GM12874 (cell line): ENCODE results near the gene SEPTIN5.

Experiments used
- TF ChIP-seq, protein P1 (sequence below): IDR thresholded peaks from 2 replicates; pipeline ENCODE4 v1.5.1; 2011; ENCODE audit warnings: low read depth, mild to moderate bottlenecking, control low read depth, low read length, moderate library complexity; ENCODE audit not compliant: insufficient read depth

SEPTIN5 gene

DNA sequence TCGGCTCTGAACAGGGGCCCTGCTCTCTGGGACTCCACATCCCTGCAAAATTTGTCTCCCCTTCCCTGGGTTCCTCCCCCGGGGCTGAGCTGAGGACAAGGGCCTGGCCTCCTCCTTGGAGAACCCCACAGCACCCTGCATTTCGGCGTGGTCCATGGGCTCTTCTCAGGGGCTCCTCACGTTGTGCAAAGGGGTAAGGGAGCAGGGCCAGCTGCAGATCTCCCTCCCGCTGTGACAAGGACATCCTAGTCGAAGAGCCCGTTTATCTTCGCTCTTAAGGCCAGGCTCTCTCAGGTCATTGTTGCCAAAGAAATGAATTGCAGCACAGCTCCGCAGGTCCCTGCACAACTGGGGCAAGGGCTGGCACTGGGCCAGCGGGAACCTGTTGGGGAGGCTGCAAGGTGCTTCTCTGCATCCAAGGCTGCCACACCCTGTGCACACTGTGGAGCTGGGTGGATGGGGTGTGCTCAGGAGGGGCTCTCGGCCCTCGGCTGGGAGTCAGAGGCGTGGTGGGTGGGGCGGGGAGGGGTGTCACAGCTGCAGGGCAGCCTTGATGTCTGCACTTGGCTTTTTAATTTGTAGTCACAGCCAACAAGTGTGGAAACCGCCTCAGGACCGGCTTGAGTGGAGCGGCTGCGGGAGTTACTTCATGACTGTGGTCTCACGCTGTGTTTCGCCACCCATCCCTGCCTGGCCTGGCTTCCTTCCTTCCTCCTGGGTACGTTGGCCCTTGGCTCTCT is 26.6 kb upstream of the SEPTIN5 start:
- TF ChIP-seq, protein P1, sequence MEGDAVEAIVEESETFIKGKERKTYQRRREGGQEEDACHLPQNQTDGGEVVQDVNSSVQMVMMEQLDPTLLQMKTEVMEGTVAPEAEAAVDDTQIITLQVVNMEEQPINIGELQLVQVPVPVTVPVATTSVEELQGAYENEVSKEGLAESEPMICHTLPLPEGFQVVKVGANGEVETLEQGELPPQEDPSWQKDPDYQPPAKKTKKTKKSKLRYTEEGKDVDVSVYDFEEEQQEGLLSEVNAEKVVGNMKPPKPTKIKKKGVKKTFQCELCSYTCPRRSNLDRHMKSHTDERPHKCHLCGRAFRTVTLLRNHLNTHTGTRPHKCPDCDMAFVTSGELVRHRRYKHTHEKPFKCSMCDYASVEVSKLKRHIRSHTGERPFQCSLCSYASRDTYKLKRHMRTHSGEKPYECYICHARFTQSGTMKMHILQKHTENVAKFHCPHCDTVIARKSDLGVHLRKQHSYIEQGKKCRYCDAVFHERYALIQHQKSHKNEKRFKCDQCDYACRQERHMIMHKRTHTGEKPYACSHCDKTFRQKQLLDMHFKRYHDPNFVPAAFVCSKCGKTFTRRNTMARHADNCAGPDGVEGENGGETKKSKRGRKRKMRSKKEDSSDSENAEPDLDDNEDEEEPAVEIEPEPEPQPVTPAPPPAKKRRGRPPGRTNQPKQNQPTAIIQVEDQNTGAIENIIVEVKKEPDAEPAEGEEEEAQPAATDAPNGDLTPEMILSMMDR = no peak

DNA sequence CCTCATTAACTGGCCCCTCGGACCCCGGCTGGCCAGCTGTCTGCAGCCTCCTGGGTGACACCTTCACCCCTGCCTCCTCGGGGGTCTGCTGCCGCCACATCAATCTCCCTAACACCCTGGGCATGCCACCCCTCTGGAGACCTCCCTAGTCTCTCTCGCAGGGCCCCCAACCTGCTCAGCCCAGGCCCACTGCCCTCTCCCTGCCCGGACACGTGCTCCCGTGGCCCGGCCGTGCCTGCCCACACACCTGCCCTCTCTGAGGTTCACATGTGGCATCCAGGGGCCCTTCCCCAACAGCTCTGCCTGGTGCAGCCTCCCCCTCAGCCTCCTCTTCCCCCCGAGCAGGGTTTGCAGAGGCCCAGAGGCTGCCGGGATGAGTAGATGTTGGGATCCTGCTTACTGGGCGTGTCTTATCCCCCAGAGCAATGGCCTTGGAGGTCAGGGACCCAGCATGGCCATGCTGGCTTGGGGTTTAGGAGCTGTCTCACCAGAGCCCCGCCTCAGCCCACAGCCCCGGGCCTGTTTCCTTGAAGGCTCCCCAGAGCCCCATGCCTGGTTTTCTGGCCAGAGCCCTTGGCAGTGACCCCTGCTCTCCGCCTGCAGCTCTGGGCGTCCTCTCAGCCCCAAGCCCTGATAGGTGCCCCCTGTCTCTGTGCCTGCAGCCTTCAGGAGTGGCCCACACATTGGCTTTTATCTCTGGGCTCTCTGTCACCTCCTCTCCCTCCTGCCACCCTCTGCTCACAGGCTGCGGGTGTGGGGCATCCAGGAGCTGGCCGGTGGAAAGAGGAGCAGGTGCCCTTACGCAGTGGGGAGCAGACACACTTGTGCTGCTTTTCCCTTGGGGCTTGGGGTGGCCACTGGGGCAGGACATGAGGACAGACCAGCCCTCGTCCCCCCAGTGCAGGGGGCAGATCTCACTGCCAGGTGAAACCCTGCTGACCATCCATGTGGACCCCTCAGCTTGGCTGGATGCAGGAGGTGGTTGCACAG is 25.7 kb upstream of the SEPTIN5 start:
- TF ChIP-seq, protein P1 = no peak

DNA sequence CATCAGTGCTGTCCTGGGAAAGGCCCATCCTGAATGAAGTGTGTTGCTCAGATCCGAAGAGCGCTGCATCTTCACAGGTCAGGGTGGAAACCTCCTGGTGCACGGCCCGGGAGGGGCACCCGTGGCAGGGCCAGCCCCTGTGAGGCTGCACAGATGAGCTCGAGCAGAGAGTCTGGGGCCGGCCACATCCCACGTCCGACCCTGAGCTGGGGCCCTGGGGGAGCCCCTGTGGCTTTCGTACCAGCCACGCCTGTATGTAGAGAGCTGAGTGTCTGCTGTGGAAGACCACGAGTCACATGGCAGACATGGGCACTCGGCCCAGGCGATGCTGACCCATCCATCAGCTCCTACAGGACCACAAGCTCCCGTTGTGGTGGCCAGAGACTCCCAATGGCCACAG is 24.9 kb upstream of the SEPTIN5 start:
- TF ChIP-seq, protein P1 = no peak

DNA sequence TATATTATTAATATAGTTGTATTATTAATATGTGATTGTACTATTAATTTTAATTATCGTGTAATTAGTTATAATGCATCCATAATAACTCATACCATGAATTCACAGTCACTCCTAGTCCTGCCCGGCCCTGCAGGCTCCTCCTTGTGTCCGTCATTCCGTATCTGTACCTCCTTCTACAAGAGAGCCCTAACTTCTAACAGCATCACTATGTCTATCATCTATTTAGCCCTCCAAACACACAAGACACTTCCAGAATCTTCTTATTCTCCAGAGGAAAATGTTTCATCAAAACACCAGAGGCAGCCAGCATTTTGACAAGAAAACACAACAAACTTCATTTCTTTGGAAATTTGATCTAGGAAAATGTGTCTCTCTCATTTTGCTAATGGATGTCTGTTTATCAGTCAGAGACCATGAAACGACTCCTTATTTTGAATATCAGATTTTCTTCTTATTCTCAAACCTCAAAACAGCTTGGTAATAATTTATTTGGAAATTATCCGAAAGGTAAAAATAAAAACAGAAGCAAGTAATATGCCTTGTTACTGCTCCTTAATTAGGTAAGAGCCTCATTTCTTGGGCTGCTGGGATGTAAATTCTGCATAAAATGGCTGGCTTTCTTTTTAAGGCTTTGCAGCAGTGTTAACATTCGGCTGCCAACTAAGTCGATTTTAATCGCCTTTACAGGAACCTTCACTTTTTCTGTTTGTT is 23.1 kb upstream of the SEPTIN5 start:
- TF ChIP-seq, protein P1 = no peak

DNA sequence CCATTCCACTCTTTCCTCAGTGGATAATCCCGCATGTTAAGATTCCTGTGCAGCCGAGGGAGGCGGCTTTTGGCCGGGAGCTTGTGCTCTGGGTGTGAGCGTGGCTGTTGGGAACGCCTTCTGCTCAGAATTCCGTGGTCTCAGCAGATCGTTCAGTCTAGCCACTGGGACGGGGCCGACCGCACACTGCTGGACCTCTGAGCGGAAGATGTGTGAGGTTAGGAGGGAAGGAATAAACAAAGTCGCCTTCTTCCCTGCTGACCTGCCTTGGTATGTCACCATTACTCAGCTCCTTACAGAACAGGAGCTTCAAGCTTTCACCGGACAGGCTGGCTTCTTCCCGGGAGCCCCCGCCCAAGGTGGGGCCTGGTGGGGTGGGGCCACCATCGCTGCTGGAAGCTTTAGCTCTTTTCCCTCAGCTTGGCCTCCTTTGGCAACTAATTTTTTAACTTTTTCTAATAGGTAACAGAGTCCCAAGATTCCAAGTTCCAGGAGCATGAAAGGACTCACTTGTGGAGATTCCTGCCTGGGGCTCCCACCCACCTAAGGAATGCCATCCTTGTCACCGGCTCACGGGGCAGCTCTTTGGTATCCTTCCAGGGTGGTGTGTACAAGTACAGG is 22.5 kb upstream of the SEPTIN5 start:
- TF ChIP-seq, protein P1 = no peak

DNA sequence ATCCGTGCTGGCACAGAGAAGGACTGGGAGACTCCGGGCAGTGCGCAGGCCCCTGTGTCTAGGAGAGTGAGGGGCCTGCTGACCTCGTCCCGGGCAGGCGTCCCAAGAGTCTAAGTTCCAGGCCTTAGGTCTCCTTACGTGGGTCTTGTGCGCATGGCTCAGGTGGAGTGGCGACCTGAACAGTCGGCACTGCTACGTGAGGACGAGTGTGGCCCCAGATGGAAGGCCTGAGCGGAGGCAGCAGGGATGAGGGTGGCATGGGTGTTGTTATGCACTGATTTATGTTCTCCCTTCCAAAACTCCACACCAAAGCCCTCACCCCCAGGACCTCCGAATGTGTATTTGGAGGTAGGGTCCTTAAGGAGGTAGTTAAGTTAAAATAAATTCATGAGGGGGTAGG is 20.7 kb upstream of the SEPTIN5 start:
- TF ChIP-seq, protein P1 = no peak
